GM21825 (cell line): ENCODE measurements around the gene THBS2.
"Not testable (repeated sequence)": the region's sequence is repeated elsewhere in the genome, so short reads cannot be mapped to it uniquely, and the experiment has no call there.

Experiments
- ATAC-seq: cut with Tn5 transposase; IDR thresholded peaks from one replicate; pipeline ENCODE4 v1.9.1; 2021; ENCODE audit warnings: mild to moderate bottlenecking, moderate library complexity; ENCODE audit not compliant: unreplicated experiment

The THBS2 gene

DNA sequence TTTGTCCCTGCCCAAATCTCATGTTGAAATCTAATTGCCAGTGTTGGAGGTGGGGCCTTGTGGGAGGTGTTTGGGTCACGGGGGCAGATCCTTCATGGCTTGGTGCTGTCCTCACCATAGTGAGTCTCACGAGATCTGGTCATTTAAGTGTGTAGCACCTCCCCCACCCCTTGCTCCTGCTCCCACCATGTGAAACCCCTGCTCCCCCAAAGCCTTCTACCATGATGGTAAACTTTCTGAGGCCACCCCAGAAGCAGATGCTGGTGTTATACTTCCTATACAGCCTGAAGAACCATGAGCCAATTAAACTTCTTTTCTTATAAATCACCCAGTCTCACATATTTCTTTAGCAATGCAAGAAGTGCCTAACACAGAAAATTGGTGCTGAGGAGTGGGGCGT is 19.9 kb upstream of the THBS2 start:
- no peak for ATAC-seq

DNA sequence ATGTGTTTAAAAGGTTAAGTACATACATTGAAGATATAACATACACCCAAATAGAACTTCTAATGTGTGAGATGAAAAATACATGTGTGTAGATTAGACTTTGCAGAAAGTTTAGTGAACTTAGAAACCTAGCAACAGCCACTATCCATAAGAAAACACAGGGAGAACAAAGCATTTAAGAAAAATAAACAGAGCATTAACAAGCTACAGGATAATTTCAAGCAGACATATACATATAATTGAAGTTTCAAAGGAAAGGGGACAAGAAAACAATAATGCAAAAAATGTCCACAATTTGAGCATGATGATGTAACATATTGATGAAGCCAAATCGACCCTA is 18.2 kb upstream of the THBS2 start:
- ATAC-seq = no peak

DNA sequence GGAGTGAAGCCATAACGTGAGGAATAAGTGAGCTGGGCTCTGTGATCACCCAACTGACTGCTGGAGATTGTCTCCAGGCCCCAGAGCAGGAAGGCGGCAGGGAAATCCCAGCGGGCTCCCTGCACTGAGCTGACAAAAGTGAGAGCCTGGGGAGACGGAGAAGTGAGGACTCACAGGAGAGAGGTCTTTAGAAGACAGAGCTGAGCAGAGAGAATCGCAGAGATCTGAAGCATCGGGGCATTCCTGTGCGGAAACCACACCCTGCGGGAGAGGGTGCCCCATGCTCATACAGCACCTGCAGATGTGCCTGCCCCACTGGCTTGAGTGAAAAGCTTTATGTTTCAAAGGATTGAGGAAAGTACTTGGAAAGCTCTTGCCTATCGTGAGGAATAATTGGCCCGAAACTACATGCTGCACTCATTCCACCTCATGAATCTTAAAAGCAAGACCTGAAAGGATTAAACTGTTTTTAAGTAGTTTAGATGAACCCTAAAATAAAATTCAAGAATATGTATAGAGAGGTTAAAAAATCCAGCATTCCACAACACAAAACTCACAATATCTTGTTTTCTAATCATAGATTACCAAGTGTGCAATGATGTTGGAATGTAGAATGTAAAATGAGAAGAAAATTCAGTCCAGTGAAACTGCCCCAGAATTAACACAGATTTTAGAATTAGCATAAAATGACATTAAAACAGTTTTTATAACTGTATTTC is 17.7 kb upstream of the THBS2 start:
- no peak for ATAC-seq

- not testable (repeated sequence) for ATAC-seq
Observed at GRCh38 chr6:169270077-169270380, 16.4 kb upstream of the THBS2 start.

DNA sequence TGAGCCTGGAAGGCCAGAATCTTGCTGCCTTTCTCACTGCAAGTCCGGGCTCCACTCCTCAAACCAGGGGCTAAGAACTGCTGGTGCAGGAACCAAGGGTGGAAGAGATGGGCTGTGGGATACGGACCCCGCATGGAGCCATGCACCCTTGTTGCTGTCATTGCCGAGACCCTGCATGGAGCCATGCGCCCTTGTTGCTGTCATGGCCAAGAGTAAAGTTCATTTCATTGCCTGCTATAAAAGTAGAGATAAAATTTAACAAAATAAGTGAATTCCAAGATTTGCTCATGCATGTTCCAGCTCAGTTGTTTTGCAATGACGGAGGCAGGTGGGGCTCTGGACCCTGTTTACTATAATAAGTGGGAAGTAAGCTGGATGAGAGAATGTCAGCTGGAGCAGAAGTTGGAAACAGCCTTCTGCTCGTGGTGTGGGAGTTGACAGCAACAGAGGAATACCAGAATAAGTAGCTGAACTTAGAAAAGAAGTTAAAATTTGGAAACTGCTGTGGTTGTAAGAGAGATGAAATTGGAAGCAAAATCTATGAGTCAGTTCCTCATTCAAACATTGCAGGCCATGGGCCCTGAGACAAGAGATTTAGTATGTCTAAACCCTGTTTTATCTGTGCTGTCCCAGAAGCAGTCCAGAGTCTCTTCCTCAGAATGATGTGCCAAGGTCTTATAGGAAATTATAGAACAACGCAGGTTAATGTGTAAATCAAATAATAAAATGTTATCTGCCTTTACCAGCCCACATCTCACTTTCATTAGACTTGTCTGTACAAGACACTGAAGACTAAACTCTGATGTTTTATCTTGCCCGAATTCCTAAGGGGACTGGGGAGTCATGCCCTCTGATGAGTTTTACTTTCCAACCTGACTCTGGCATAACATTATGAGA is 15.8 kb upstream of the THBS2 start:
- ATAC-seq = no peak

DNA sequence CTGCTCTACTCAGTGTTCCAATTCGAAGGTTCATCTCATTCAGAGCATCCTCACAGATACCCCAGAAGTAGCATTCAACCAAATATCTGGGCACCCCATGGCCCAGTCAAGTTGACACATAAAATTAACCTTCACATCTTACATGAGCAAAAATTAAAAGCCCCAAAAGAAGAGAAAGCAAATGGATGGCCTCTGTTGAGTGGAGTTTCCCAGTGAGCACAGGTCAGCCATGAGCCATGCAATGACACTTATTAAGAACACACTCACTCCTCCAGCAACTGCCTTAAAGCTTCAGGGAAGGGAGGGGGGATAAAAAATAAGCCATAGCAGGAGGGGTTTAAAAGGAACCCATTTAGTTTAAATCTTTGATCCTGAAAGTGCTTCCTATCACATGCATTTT is 14.6 kb upstream of the THBS2 start:
- no peak for ATAC-seq

DNA sequence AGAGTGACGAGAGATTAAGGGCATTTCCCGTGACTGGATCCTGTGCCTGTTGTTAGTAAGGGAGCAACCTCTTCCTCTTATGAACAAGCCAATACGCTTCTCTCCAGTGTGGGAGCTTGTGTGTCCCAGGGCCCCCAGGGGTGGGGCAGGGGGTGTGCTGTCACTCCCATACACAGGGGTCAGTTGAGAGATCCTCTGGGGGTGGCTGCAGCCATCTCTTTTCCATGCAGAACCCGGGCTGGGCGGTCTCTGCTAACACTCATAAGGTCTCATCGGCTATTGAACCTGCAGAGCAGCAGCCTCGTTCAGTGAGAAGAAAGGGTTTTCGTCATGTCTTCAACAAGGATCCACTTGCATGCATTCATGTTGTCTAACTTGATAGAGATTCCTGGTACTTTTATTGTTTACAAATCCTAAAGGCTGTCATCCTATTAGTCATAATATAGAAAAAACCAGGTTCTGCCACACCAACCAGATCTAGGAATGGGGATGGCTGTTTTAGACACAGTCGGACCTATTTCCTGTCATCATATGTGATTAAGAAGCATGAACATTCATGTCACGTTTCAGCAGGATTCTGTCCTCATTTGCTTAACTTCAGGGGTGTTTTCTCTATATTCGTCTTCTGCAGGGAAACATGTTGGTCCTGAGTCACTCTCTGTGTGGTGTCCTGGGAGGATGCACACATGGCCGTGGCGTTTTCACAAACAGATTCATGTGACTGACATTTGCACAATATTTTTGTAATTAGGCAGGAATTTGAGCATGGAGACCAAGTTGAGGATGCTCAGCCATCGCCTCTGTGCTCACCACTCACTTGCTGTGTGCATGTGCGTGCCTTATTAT is 13.3 kb upstream of the THBS2 start:
- ATAC-seq = no peak

GRCh38 chr6:169266261-169266660 is 12.6 kb upstream of the THBS2 start:
- no peak for ATAC-seq

- ATAC-seq = no peak
Observed at GRCh38 chr6:169265486-169266131, 12.0 kb upstream of the THBS2 start.

- no peak for ATAC-seq
Observed at GRCh38 chr6:169263836-169264608, 10.4 kb upstream of the THBS2 start.

DNA sequence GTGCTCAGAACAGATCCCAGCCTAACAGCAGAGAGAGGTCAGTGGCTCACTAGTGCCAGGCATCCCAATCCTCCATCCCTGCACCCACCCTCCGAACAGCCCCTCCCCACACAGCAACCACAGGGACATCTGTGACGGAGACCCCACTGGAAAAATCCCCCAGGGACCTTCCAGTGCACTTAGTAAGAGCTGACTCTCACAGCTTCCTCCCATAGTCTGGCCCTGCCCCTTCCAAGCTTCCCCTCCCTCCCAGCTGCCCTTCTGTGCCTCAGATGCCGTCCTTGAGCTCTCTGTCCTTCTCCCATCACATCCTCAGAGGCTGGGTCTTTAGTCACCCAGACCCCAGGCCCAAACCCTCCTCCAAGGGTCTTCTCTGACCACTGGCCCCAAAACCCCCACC is 9.7 kb upstream of the THBS2 start:
- no peak for ATAC-seq

- not testable (repeated sequence) for ATAC-seq
Observed at GRCh38 chr6:169262602-169263001, 9.0 kb upstream of the THBS2 start.

GRCh38 chr6:169256518-169256917 is 2.9 kb upstream of the THBS2 start:
- ATAC-seq = no peak

DNA sequence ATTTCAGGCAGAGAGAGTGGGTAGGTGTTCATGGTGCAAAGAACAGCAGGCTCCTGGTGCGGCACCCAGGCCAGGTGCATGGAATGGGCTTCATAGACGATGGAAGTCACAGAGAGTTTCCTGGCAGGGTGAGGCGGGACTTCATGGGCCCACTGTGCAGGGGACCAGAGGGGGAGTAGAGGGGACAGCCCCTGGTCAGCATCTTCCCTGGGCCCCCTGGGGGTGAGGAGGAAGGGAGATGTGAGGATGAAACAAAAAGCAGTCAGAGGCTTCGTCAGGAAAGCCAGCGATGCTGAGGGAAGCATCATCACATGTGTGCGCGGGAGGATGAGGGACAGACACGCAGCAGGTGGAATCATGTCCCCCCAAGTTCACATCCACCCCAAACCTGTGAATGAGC is 2.4 kb upstream of the THBS2 start:
- no peak for ATAC-seq

GRCh38 chr6:169255643-169256042 is 2.0 kb upstream of the THBS2 start:
- ATAC-seq = no peak

DNA sequence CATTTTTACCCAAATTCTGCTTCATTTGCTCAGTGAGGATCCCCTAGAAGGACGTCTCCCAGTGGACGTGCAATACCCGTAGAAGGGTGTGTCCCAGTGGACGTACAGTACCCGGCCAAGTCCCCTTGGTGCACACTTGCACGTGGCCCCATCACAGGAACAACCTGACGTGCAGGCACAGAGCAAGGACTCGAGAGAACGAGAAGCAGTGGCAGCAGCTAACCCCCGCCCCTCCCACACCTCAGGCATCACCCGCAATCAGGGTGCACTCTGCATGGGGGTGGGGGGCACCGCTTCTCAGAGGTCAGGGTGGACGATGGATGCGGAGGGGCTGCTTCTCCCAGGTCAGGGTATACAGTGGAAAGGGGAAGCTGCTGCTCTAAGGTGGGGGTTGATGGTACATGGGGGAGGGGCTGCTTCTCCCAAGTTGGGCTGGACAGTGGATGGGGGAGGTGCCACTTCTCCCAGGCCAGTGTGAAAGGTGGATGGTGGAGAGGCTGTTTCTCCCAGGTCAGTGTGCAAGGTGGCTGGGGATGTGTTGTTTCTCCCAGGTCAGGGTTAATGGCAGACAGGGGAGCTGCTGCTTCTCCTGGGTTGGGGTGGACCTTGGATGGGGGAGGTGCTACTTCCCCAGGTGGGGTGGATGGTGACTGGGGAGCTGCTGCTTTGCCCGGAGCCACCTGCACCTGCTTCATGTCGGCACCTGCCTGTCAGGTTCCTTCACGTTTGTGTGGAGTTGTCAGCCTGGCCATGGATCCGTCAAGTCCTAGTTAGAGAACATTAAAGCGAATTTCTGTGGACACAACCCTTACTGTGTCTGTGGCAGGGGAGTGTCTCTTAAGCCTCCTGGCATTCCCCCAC is 1.0 kb upstream of the THBS2 start:
- ATAC-seq = no peak

GRCh38 chr6:169252505-169253189 is 999 bp downstream of the THBS2 start:
- ATAC-seq = no peak

DNA sequence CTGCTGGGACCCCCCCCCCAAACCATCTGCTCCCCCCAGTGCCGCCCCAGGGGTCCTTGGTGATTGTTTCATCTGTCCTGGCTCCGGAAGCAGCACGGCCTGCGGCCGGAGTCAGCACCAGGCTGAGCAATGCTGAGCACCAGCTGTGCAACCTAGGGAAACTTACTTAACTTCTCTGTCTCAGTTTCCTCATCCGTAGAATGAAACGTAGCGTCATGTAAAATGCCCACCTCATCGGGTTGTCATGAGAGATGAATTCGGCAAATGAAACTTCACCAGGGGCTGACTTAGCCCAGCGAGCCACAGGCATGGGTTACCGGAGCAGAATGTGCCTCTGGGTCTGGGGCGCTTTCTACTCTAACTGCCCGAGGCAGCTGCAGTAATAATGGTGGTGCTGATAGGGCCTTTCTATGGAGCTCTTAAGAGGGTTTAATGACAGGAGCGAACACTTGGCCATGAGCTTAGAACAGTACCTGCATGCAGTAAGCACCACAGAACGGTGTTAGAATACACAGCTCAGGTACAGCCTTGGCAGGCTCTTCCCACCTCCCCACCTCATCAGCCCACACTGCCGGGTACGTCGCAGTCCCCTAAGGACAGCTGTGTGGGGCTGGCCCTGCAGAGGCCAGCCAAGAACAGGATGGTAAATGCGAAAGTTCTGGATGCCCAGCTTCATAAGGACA is 1.7 kb downstream of the THBS2 start:
- no peak for ATAC-seq
